NCI-H1048 (cell line): ENCODE measurements around the gene SLC35F2.
A peak's percentile ranks its signal among the peaks of the same experiment; 100 is the strongest.
"Not testable (repeated sequence)": the region's sequence is repeated elsewhere in the genome, so short reads cannot be mapped to it uniquely, and the experiment has no call there.

ENCODE experiments used
- DNase-seq: peaks from one replicate; lab custom pipeline; 2025; lab: John Stamatoyannopoulos, UW

Gene SLC35F2

GRCh38 chr11:107842412-107843100, 16.0 kb downstream of the SLC35F2 start:
- no peak for DNase-seq

- DNase-seq = no peak
Observed at GRCh38 chr11:107840129-107840484, 18.5 kb downstream of the SLC35F2 start.

- DNase-seq = no peak
Observed at GRCh38 chr11:107836851-107837250, 21.7 kb downstream of the SLC35F2 start.

- DNase-seq = no peak
Observed at GRCh38 chr11:107834995-107835394, 23.6 kb downstream of the SLC35F2 start.

- not testable (repeated sequence) for DNase-seq
Observed at GRCh38 chr11:107833926-107834325, 24.7 kb downstream of the SLC35F2 start.

- DNase-seq = no peak
Observed at GRCh38 chr11:107830915-107831540, 27.6 kb downstream of the SLC35F2 start.

- DNase-seq = no peak
Observed at GRCh38 chr11:107827041-107827440, 31.5 kb downstream of the SLC35F2 start.

- DNase-seq = no peak
Observed at GRCh38 chr11:107825875-107826274, 32.7 kb downstream of the SLC35F2 start.

GRCh38 chr11:107824668-107825369, 33.8 kb downstream of the SLC35F2 start:
- no peak for DNase-seq

GRCh38 chr11:107821199-107821927, 37.2 kb downstream of the SLC35F2 start:
- no peak for DNase-seq

GRCh38 chr11:107819361-107820014, 39.1 kb downstream of the SLC35F2 start:
- DNase-seq = no peak

GRCh38 chr11:107818491-107818890, 40.1 kb downstream of the SLC35F2 start:
- no peak for DNase-seq

- DNase-seq = no peak
Observed at GRCh38 chr11:107816028-107816427, 42.6 kb downstream of the SLC35F2 start.

GRCh38 chr11:107810875-107811274, 47.7 kb downstream of the SLC35F2 start:
- no peak for DNase-seq

- no peak for DNase-seq
Observed at GRCh38 chr11:107808521-107808920, 50.1 kb downstream of the SLC35F2 start.

- DNase-seq = no peak
Observed at GRCh38 chr11:107804971-107805370, 53.6 kb downstream of the SLC35F2 start.

GRCh38 chr11:107804211-107804610, 54.4 kb downstream of the SLC35F2 start:
- DNase-seq = no peak

- DNase-seq = no peak
Observed at GRCh38 chr11:107801641-107802040, 56.9 kb downstream of the SLC35F2 start.

GRCh38 chr11:107799218-107799859, 59.2 kb downstream of the SLC35F2 start:
- peak; percentile 3 for DNase-seq

GRCh38 chr11:107792049-107792443, 66.5 kb downstream of the SLC35F2 start:
- no peak for DNase-seq

- no peak for DNase-seq
Observed at GRCh38 chr11:107791343-107792048, 67.1 kb downstream of the SLC35F2 start.
